ENCODE data around the gene CDKL4.
A peak's percentile ranks its signal among the peaks of the same experiment; 100 is the strongest.

Gene CDKL4

GRCh38 chr2:39164089-39164488 is 79.7 kb downstream of the CDKL4 start:
- Histone ChIP-seq H3K14ac (ENCODE audit: low read length in 2 of 2) (no peak overlapping the region), H2BK120ac (ENCODE audit: low read depth, low read length) (no peak overlapping the region), H3K27ac (ENCODE audit: low read length, poor library complexity, severe bottlenecking) (no peak overlapping the region), H2BK15ac (ENCODE audit: low read depth, poor library complexity, severe bottlenecking) (no peak overlapping the region), H3K9me3 (ENCODE audit: control insufficient read depth, low read length) (no peaks in the 10 kb centered on the region), H4K8ac (ENCODE audit: low read length) (no peak overlapping the region), H3K4me2 (ENCODE audit: low read length, poor library complexity, severe bottlenecking) (no peak overlapping the region), H2AK5ac (ENCODE audit: low read length, severe bottlenecking) (no peak overlapping the region), H3K9ac (ENCODE audit: low read length) (no peak overlapping the region), H3K4me3 (ENCODE audit: insufficient read depth in 1 of 2, low read depth in 1 of 2, low read length in 2 of 2) (no peak overlapping the region), H3K18ac (ENCODE audit: low read depth in 1 of 2, low read length in 2 of 2) (no peak overlapping the region), H3K23ac (ENCODE audit: low read length in 2 of 2) (no peak overlapping the region), H2AFZ (ENCODE audit: low read depth, low read length) (no peak overlapping the region), H3K79me1 (replicated peaks; ENCODE audit: low read length, poor library complexity, severe bottlenecking) (no peaks in the 10 kb centered on the region), H2BK12ac (ENCODE audit: low read length in 2 of 2) (no peak overlapping the region), H3K4ac (ENCODE audit: low read depth in 1 of 2, low read length in 2 of 2) (no peak overlapping the region), H3K36me3 (ENCODE audit: control insufficient read depth in 1 of 2, insufficient read depth in 2 of 2, low read depth in 1 of 2, low read length in 2 of 2) (no peaks in the 10 kb centered on the region), H3K4me1 (ENCODE audit: control insufficient read depth, insufficient read depth, low read depth, low read length) (no peaks in the 10 kb centered on the region), H2BK5ac (ENCODE audit: low read depth, low read length, poor library complexity, severe bottlenecking) (no peak overlapping the region), H4K91ac (ENCODE audit: low read length) (no peak overlapping the region), H3K27me3 (ENCODE audit: control insufficient read depth in 1 of 2, insufficient read depth in 1 of 2, low read length in 2 of 2) (no peaks in the 10 kb centered on the region)
- WGBS, result 87% methylated on average over 4 of the region's 4 CpGs
- no peak for DNase-seq

GRCh38 chr2:39160982-39161381 is 82.8 kb downstream of the CDKL4 start:
- Histone ChIP-seq H4K91ac (ENCODE audit: low read length) (no peak overlapping the region), H3K14ac (ENCODE audit: low read length in 2 of 2) (no peak overlapping the region), H3K9me3 (ENCODE audit: control insufficient read depth, low read length) (no peaks in the 10 kb centered on the region), H3K9ac (ENCODE audit: low read length) (peak overlapping the region; percentile 48), H2BK15ac (ENCODE audit: low read depth, poor library complexity, severe bottlenecking) (no peak overlapping the region), H3K79me1 (replicated peaks; ENCODE audit: low read length, poor library complexity, severe bottlenecking) (no peaks in the 10 kb centered on the region), H3K4me3 (ENCODE audit: insufficient read depth in 1 of 2, low read depth in 1 of 2, low read length in 2 of 2) (peak overlapping the region in 1 of 2 experiments; percentile 53), H3K23ac (ENCODE audit: low read length in 2 of 2) (no peak overlapping the region), H3K36me3 (ENCODE audit: control insufficient read depth in 1 of 2, insufficient read depth in 2 of 2, low read depth in 1 of 2, low read length in 2 of 2) (no peaks in the 10 kb centered on the region), H3K4ac (ENCODE audit: low read depth in 1 of 2, low read length in 2 of 2) (no peak overlapping the region), H2BK5ac (ENCODE audit: low read depth, low read length, poor library complexity, severe bottlenecking) (no peak overlapping the region), H3K4me1 (ENCODE audit: control insufficient read depth, insufficient read depth, low read depth, low read length) (peaks cover 4% of the 10 kb centered on the region), H2AFZ (ENCODE audit: low read depth, low read length) (no peak overlapping the region), H3K27ac (ENCODE audit: low read length, poor library complexity, severe bottlenecking) (no peak overlapping the region), H2BK120ac (ENCODE audit: low read depth, low read length) (no peak overlapping the region), H4K8ac (ENCODE audit: low read length) (no peak overlapping the region), H3K4me2 (ENCODE audit: low read length, poor library complexity, severe bottlenecking) (no peak overlapping the region), H3K27me3 (ENCODE audit: control insufficient read depth in 1 of 2, insufficient read depth in 1 of 2, low read length in 2 of 2) (no peaks in the 10 kb centered on the region), H3K18ac (ENCODE audit: low read depth in 1 of 2, low read length in 2 of 2) (no peak overlapping the region), H2AK5ac (ENCODE audit: low read length, severe bottlenecking) (no peak overlapping the region), H2BK12ac (ENCODE audit: low read length in 2 of 2) (no peak overlapping the region)
- no peak for DNase-seq
- WGBS, result 87% methylated on average over 2 of the region's 3 CpGs

- no peak overlapping the region for H3K14ac ChIP-seq (ENCODE audit: low read length in 2 of 2)
- no peak for DNase-seq
- H2BK5ac ChIP-seq (ENCODE audit: low read depth, low read length, poor library complexity, severe bottlenecking), result no peak overlapping the region
- no peak overlapping the region for H3K27ac ChIP-seq (ENCODE audit: low read length, poor library complexity, severe bottlenecking)
- no peak overlapping the region for H3K23ac ChIP-seq (ENCODE audit: low read length in 2 of 2)
- H3K9me3 ChIP-seq (ENCODE audit: control insufficient read depth, low read length), result no peaks in the 10 kb centered on the region
- H3K79me1 ChIP-seq (replicated peaks; ENCODE audit: low read length, poor library complexity, severe bottlenecking), result no peaks in the 10 kb centered on the region
- H2AFZ ChIP-seq (ENCODE audit: low read depth, low read length), result no peak overlapping the region
- WGBS, result 87% methylated on average over 2 of the region's 2 CpGs
- H2AK5ac ChIP-seq (ENCODE audit: low read length, severe bottlenecking), result no peak overlapping the region
- no peak overlapping the region for H3K9ac ChIP-seq (ENCODE audit: low read length)
- no peak overlapping the region for H4K91ac ChIP-seq (ENCODE audit: low read length)
- no peak overlapping the region for H4K8ac ChIP-seq (ENCODE audit: low read length)
- H2BK120ac ChIP-seq (ENCODE audit: low read depth, low read length), result no peak overlapping the region
- H2BK15ac ChIP-seq (ENCODE audit: low read depth, poor library complexity, severe bottlenecking), result no peak overlapping the region
- H3K4me1 ChIP-seq (ENCODE audit: control insufficient read depth, insufficient read depth, low read depth, low read length), result peaks cover 4% of the 10 kb centered on the region
- H3K36me3 ChIP-seq (ENCODE audit: control insufficient read depth in 1 of 2, insufficient read depth in 2 of 2, low read depth in 1 of 2, low read length in 2 of 2), result no peaks in the 10 kb centered on the region
- H3K27me3 ChIP-seq (ENCODE audit: control insufficient read depth in 1 of 2, insufficient read depth in 1 of 2, low read length in 2 of 2), result no peaks in the 10 kb centered on the region
- no peak overlapping the region for H3K4ac ChIP-seq (ENCODE audit: low read depth in 1 of 2, low read length in 2 of 2)
- no peak overlapping the region for H3K4me3 ChIP-seq (ENCODE audit: insufficient read depth in 1 of 2, low read depth in 1 of 2, low read length in 2 of 2)
- no peak overlapping the region for H3K18ac ChIP-seq (ENCODE audit: low read depth in 1 of 2, low read length in 2 of 2)
- no peak overlapping the region for H3K4me2 ChIP-seq (ENCODE audit: low read length, poor library complexity, severe bottlenecking)
- no peak overlapping the region for H2BK12ac ChIP-seq (ENCODE audit: low read length in 2 of 2)
These were observed 84.5 kb downstream of the CDKL4 start for GRCh38 chr2:39159283-39159682.

GRCh38 chr2:39158351-39158750 is 85.4 kb downstream of the CDKL4 start:
- no peak overlapping the region for H4K8ac ChIP-seq (ENCODE audit: low read length)

More at GRCh38 chr2:39158351-39158750, 85.4 kb downstream of the CDKL4 start:
- Histone ChIP-seq H3K4me1 (ENCODE audit: control insufficient read depth, insufficient read depth, low read depth, low read length) (peaks cover 4% of the 10 kb centered on the region), H2BK15ac (ENCODE audit: low read depth, poor library complexity, severe bottlenecking) (no peak overlapping the region), H2BK5ac (ENCODE audit: low read depth, low read length, poor library complexity, severe bottlenecking) (no peak overlapping the region), H2BK12ac (ENCODE audit: low read length in 2 of 2) (no peak overlapping the region), H3K23ac (ENCODE audit: low read length in 2 of 2) (no peak overlapping the region), H3K79me1 (replicated peaks; ENCODE audit: low read length, poor library complexity, severe bottlenecking) (no peaks in the 10 kb centered on the region), H3K4me2 (ENCODE audit: low read length, poor library complexity, severe bottlenecking) (no peak overlapping the region), H3K4me3 (ENCODE audit: insufficient read depth in 1 of 2, low read depth in 1 of 2, low read length in 2 of 2) (no peak overlapping the region), H4K91ac (ENCODE audit: low read length) (no peak overlapping the region), H3K27me3 (ENCODE audit: control insufficient read depth in 1 of 2, insufficient read depth in 1 of 2, low read length in 2 of 2) (no peaks in the 10 kb centered on the region), H2AFZ (ENCODE audit: low read depth, low read length) (no peak overlapping the region), H3K36me3 (ENCODE audit: control insufficient read depth in 1 of 2, insufficient read depth in 2 of 2, low read depth in 1 of 2, low read length in 2 of 2) (no peaks in the 10 kb centered on the region), H3K14ac (ENCODE audit: low read length in 2 of 2) (no peak overlapping the region), H3K9me3 (ENCODE audit: control insufficient read depth, low read length) (no peaks in the 10 kb centered on the region), H2AK5ac (ENCODE audit: low read length, severe bottlenecking) (no peak overlapping the region), H3K18ac (ENCODE audit: low read depth in 1 of 2, low read length in 2 of 2) (no peak overlapping the region), H3K27ac (ENCODE audit: low read length, poor library complexity, severe bottlenecking) (no peak overlapping the region), H3K9ac (ENCODE audit: low read length) (peak overlapping the region; percentile 34), H3K4ac (ENCODE audit: low read depth in 1 of 2, low read length in 2 of 2) (no peak overlapping the region), H2BK120ac (ENCODE audit: low read depth, low read length) (no peak overlapping the region)
- DNase-seq, result peak; percentile 23
- 90% methylated on average over 4 of the region's 4 CpGs for WGBS

All from mesenchymal stem cell (in vitro differentiated cells and primary cell).